MCF 10A (cell line): ENCODE results near the gene ZFP42. TPM values are rescaled to one million over a fixed set of nuclear protein-coding genes. Genes with fewer than 3 reads are reported as not detected.

Experiments used
- Bru-seq: library from RNA; stranded (reverse); fragments of 400-500 nt; gene quantifications from one replicate; lab custom pipeline; 2021; lab: Mats Ljungman, UMichigan
- BruChase-seq, 2 experiments: library from RNA; stranded (reverse); fragments of 400-500 nt; gene quantifications; one replicate each; lab custom pipeline; 2021; lab: Mats Ljungman, UMichigan
- BruUV-seq: library from RNA; stranded (reverse); fragments of 400-500 nt; replicated peaks from 2 replicates; lab custom pipeline; 2021; lab: Mats Ljungman, UMichigan
- CTCF ChIA-PET: fragments of 300-600 bp; sonication (Branson Sonifier 250); formaldehyde crosslinking; extraction: SDS; loops from one replicate; lab custom pipeline; 2021; ENCODE audit warnings: antibody characterized with exemption, inconsistent platforms; lab: Yijun Ruan, JAX
- POLR2A ChIA-PET: fragments of 300-600, 350-650 bp; sonication (Branson Sonifier 250); formaldehyde crosslinking; extraction: SDS; loops from one replicate; lab custom pipeline; 2020; ENCODE audit warnings: antibody characterized with exemption, inconsistent platforms; lab: Yijun Ruan, JAX
- DNase-seq: peaks from one replicate; pipeline ENCODE4 v3.0.0-alpha.2; 2018; ENCODE audit not compliant: unreplicated experiment
- H3K27ac Mint-ChIP-seq: one replicate; pipeline ENCODE4 v1.8.0; 2022; ENCODE audit warnings: mild to moderate bottlenecking, low read depth, mixed read lengths; ENCODE audit not compliant: unreplicated experiment
- H3K27me3 Mint-ChIP-seq: one replicate; pipeline ENCODE4 v1.8.0; 2022; ENCODE audit warnings: mixed read lengths; ENCODE audit not compliant: insufficient read depth, unreplicated experiment
- H3K36me3 Mint-ChIP-seq: one replicate; pipeline ENCODE4 v1.8.0; 2022; ENCODE audit warnings: mild to moderate bottlenecking, moderate library complexity, mixed read lengths; ENCODE audit not compliant: insufficient read depth, unreplicated experiment
- H3K4me1 Mint-ChIP-seq: one replicate; pipeline ENCODE4 v1.8.0; 2022; ENCODE audit warnings: mixed read lengths; ENCODE audit not compliant: insufficient read depth, unreplicated experiment
- H3K4me3 Mint-ChIP-seq: one replicate; pipeline ENCODE4 v1.8.0; 2022; ENCODE audit warnings: mild to moderate bottlenecking, moderate library complexity, mixed read lengths; ENCODE audit not compliant: unreplicated experiment
- H3K9me3 Mint-ChIP-seq: one replicate; pipeline ENCODE4 v1.8.0; 2022; ENCODE audit warnings: mixed read lengths; ENCODE audit not compliant: unreplicated experiment
- CTCF ChIP-seq: fragments of 200-600 bp; IDR thresholded peaks from one replicate; pipeline ENCODE4 v1.8.0; 2022; ENCODE audit warnings: antibody characterized with exemption, mild to moderate bottlenecking; ENCODE audit not compliant: unreplicated experiment
- intact Hi-C: fragments of 100-400 bp; cut with micrococcal nuclease; formaldehyde crosslinking; loops from 2 replicates; pipeline ENCODE4 v1.14.1; 2022
- long read RNA-seq: library from polyadenylated mRNA; stranded (forward); transcript quantifications from one replicate; pipeline ENCODE4 v2.0.0, GENCODE V29; 2022
- total RNA-seq: library from RNA; stranded (reverse); gene quantifications from 2 replicates; pipeline ENCODE4 v1.2.3, GENCODE V29; 2022

Gene ZFP42
- total RNA-seq (not detected in 2 replicates), Bru-seq, nascent RNA (not detected), BruChase-seq, experiment 1, labeled RNA remaining after a 6-hour chase (not detected), BruChase-seq, experiment 2, labeled RNA remaining after a 2-hour chase (not detected)
- long read RNA-seq, result 0 reads

GRCh38 chr4:187995322-187996207 is at the start of gene ZFP42:
Gene ZFP42 (plus strand): TSS chr4:187995771. CDS start chr4:188002808, 7,037 bp downstream.
- Mint-ChIP-seq H3K9me3 (peaks cover 8% of the 10 kb centered on the region), H3K27ac (no peak within 1 kb of the TSS), H3K36me3 (no peaks in the 10 kb centered on the region), H3K4me1 (peaks cover 6% of the 10 kb centered on the region), H3K27me3 (no peaks in the 10 kb centered on the region), H3K4me3 (no peak within 1 kb of the TSS)
- CTCF ChIA-PET, result no interaction called here
- no peak for DNase-seq
- intact Hi-C loops, result loop anchor here (2.0 kb wide), 1 partner anchor 377 kb away; no protein-coding TSS in a partner anchor
- POLR2A ChIA-PET, result no interaction called here
- no TSS peak for BruUV-seq
- TF ChIP-seq CTCF, result no peak

DNA sequence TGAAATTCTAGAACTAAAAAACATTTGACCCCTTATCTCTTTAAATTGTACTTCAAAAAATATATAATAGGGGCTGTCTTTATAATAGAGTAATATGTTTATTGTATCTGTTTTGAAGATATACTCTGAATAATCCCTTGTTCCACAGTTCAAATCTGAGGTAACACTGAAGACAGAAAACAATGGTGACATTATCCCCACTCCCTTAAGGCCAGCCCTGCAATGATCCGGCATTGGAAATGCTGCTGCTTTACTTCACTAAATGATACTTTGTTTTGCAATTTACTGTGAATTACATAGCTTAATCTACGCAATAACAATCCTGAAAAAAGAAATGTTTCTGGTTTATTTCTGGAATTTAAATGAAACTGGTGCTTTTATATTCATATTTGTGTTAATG is 34.4 kb upstream of the ZFP42 start:
- Mint-ChIP-seq H3K9me3 (no peaks in the 10 kb centered on the region), H3K36me3 (no peaks in the 10 kb centered on the region), H3K4me1 (no peaks in the 10 kb centered on the region), H3K27me3 (no peaks in the 10 kb centered on the region), H3K27ac (no peak overlapping the region), H3K4me3 (no peak overlapping the region)
- TF ChIP-seq CTCF, result no peak
- ChIA-PET POLR2A (no interaction called here), CTCF (no interaction called here)
- intact Hi-C loops, result no loop called here
- no peak for DNase-seq
- BruUV-seq, result no TSS peak

GRCh38 chr4:187961961-187962360 is 33.6 kb upstream of the ZFP42 start:
- no peaks in the 10 kb centered on the region for H3K4me1 Mint-ChIP-seq
- intact Hi-C loops, result no loop called here
- no peak overlapping the region for H3K27ac Mint-ChIP-seq
- BruUV-seq, result no TSS peak
- H3K4me3 Mint-ChIP-seq, result no peak overlapping the region
- CTCF ChIA-PET, result interaction anchor here (0.6 kb wide), 1 partner anchor 22 kb away, joined by 3 read pairs; no protein-coding TSS in a partner anchor
- TF ChIP-seq CTCF, result no peak
- no peak for DNase-seq
- H3K36me3 Mint-ChIP-seq, result no peaks in the 10 kb centered on the region
- H3K9me3 Mint-ChIP-seq, result no peaks in the 10 kb centered on the region
- POLR2A ChIA-PET, result no interaction called here
- H3K27me3 Mint-ChIP-seq, result no peaks in the 10 kb centered on the region

DNA sequence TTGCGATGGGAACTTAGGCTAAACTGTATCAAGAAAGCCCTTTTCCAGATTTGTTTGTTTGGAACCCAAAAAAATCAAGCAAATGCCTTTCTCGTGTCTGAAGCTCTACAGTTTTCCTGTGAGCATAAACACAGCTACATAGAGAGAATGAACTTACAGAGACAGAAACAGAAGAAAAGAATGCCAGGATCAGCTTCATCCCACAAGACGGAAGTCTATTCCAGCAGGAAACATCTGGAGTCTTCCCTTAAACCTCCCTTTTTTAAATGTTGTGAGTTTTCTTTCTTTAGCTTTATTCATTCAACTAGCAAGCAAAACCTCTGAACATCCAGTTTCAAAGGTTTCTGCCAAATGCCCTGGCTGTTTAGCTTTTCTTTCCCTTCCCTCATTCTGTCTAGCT is 32.6 kb upstream of the ZFP42 start:
- no peak overlapping the region for H3K27ac Mint-ChIP-seq
- TF ChIP-seq CTCF, result no peak
- H3K4me3 Mint-ChIP-seq, result no peak overlapping the region
- intact Hi-C loops, result no loop called here
- H3K4me1 Mint-ChIP-seq, result no peaks in the 10 kb centered on the region
- DNase-seq, result no peak
- BruUV-seq, result no TSS peak
- H3K27me3 Mint-ChIP-seq, result no peaks in the 10 kb centered on the region
- ChIA-PET CTCF (interaction anchor here (1.1 kb wide), 1 partner anchor 16 kb away, joined by 3 read pairs; no protein-coding TSS in a partner anchor), POLR2A (no interaction called here)
- H3K36me3 Mint-ChIP-seq, result no peaks in the 10 kb centered on the region
- no peaks in the 10 kb centered on the region for H3K9me3 Mint-ChIP-seq
